Uterus (tissue), 2 donors: ENCODE results near the gene GMDS.

ENCODE experiments used
- POLR2A ChIP-seq, 2 donors: fragments of 450-650 bp; IDR thresholded peaks; one replicate each; pipeline ENCODE4 v1.6.1; 2016; ENCODE audit warnings: antibody characterized with exemption in 2 of 2, mild to moderate bottlenecking in 1 of 2, moderate library complexity in 1 of 2
- TF ChIP-seq, protein P1 (sequence below), 4 experiments: fragments of 200-600 bp in 2 of 4; fragments of 450-650 bp in 2 of 4; sonication (generic) in 2 of 4; IDR thresholded peaks; one replicate each; pipeline ENCODE4 v1.5.1; 2016 to 2019; ENCODE audit warnings: antibody characterized with exemption in 4 of 4, mild to moderate bottlenecking in 2 of 4, moderate library complexity in 1 of 4

DNA sequence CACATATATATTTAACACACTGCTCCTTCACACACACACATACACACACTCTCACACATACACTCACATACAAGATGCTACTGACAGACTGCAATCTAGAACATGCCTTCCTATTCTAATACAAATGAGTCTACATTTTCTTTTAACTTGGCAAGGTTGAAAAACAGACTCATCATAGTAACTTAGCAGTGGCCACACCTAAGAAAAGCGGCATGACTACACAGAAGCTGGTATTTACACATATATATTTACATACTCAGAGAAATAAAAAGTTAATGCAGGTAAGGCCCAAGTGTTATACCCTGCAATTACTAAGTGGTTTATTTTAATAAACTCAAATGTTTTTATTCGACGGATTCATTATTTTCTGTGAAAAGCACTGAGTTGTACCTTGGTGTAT, 426.4 kb downstream of the GMDS start:
- TF ChIP-seq, protein P1, sequence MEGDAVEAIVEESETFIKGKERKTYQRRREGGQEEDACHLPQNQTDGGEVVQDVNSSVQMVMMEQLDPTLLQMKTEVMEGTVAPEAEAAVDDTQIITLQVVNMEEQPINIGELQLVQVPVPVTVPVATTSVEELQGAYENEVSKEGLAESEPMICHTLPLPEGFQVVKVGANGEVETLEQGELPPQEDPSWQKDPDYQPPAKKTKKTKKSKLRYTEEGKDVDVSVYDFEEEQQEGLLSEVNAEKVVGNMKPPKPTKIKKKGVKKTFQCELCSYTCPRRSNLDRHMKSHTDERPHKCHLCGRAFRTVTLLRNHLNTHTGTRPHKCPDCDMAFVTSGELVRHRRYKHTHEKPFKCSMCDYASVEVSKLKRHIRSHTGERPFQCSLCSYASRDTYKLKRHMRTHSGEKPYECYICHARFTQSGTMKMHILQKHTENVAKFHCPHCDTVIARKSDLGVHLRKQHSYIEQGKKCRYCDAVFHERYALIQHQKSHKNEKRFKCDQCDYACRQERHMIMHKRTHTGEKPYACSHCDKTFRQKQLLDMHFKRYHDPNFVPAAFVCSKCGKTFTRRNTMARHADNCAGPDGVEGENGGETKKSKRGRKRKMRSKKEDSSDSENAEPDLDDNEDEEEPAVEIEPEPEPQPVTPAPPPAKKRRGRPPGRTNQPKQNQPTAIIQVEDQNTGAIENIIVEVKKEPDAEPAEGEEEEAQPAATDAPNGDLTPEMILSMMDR (IDR thresholded peaks at IDR 0.05) = no peak
- TF ChIP-seq POLR2A (IDR thresholded peaks at IDR 0.05) = no peak
